ENCODE measurements around the gene KCTD19. TPM values are rescaled to one million over a fixed set of nuclear protein-coding genes. Genes with fewer than 3 reads are reported as not detected.

KCTD19 gene
- total RNA-seq, 2 experiments from 2014 or later = 3.0 to 3.9 TPM

- ChIA-PET CTCF (interaction anchor here (0.6 to 1.9 kb wide), 6 partner anchors 14 to 88 kb away, joined by 3 to 11 read pairs (median 3); partner anchors contain the start of genes FHOD1, KCTD19 and LRRC36), POLR2A (interaction anchor here (1.1 to 1.7 kb wide), 4 partner anchors 13 to 169 kb away, joined by 3 to 4 read pairs (median 4); partner anchors contain the start of gene ATP6V0D1)
- Mint-ChIP-seq H3K36me3 (ENCODE audit: low read depth) (no peaks in the 10 kb centered on the region), H3K27me3 (peaks cover 3% of the 10 kb centered on the region), H3K4me1 (ENCODE audit: low read depth) (peaks cover 36% of the 10 kb centered on the region), H3K4me3 (peak overlapping the region; percentile 9), H3K9me3 (no peaks in the 10 kb centered on the region), H3K27ac (peak overlapping the region; percentile 94)
- ATAC-seq (peak; percentile 95), DNase-seq (peak; percentile 97)
- no peak for TF ChIP-seq CTCF (IDR thresholded peaks at IDR 0.05)
- intact Hi-C loops (cut with micrococcal nuclease) = no loop called here
These were observed 14.7 kb downstream of the KCTD19 start for GRCh38 chr16:67311607-67312488.

GRCh38 chr16:67310561-67310960, 16.0 kb downstream of the KCTD19 start:
- H3K4me3 Mint-ChIP-seq = no peak overlapping the region
- H3K4me1 Mint-ChIP-seq (ENCODE audit: low read depth) = peaks cover 36% of the 10 kb centered on the region
- CTCF ChIA-PET = interaction anchor here (1.4 kb wide), 1 partner anchor 15 kb away, joined by 11 read pairs; the partner anchor contains the start of genes KCTD19 and LRRC36
- H3K9me3 Mint-ChIP-seq = no peaks in the 10 kb centered on the region
- POLR2A ChIA-PET = interaction anchor here (0.7 to 1.7 kb wide), 3 partner anchors 9 to 28 kb away, joined by 3 to 5 read pairs (median 4); no protein-coding TSS in a partner anchor
- peak overlapping the region; percentile 94 for H3K27ac Mint-ChIP-seq
- intact Hi-C loops (cut with micrococcal nuclease) = no loop called here
- no peak for DNase-seq
- no peaks in the 10 kb centered on the region for H3K36me3 Mint-ChIP-seq (ENCODE audit: low read depth)
- TF ChIP-seq CTCF (IDR thresholded peaks at IDR 0.05) = no peak
- no peak for ATAC-seq
- H3K27me3 Mint-ChIP-seq = peaks cover 2% of the 10 kb centered on the region

- no peak for ATAC-seq
- Mint-ChIP-seq H3K27ac (no peak overlapping the region), H3K4me1 (ENCODE audit: low read depth) (peaks cover 10% of the 10 kb centered on the region), H3K27me3 (peaks cover 2% of the 10 kb centered on the region), H3K9me3 (no peaks in the 10 kb centered on the region), H3K4me3 (no peak overlapping the region), H3K36me3 (ENCODE audit: low read depth) (no peaks in the 10 kb centered on the region)
- intact Hi-C loops (cut with micrococcal nuclease) = no loop called here
- DNase-seq = no peak
- TF ChIP-seq CTCF (IDR thresholded peaks at IDR 0.05) = no peak
- ChIA-PET CTCF (interaction anchor here (0.8 to 1.2 kb wide), 3 partner anchors 12 to 64 kb away, joined by 3 to 4 read pairs (median 4); partner anchors contain the start of genes KCTD19 and LRRC36), POLR2A (no interaction called here)
These were observed 21.1 kb downstream of the KCTD19 start for GRCh38 chr16:67305216-67306071.

- H3K27me3 Mint-ChIP-seq = peaks cover 2% of the 10 kb centered on the region
- no peaks in the 10 kb centered on the region for H3K9me3 Mint-ChIP-seq
- no peaks in the 10 kb centered on the region for H3K36me3 Mint-ChIP-seq (ENCODE audit: low read depth)
- DNase-seq (no peak), ATAC-seq (no peak)
- peaks cover 4% of the 10 kb centered on the region for H3K4me1 Mint-ChIP-seq (ENCODE audit: low read depth)
- no peak overlapping the region for H3K27ac Mint-ChIP-seq
- POLR2A ChIA-PET = no interaction called here
- CTCF ChIA-PET = no interaction called here
- no peak overlapping the region for H3K4me3 Mint-ChIP-seq
- intact Hi-C loops (cut with micrococcal nuclease) = no loop called here
- no peak for TF ChIP-seq CTCF (IDR thresholded peaks at IDR 0.05)
These were observed 22.5 kb downstream of the KCTD19 start for GRCh38 chr16:67304020-67304419.
